GM23338 (cell line): Measurements from ENCODE around the gene AADACL3. TPM values are rescaled to one million over a fixed set of nuclear protein-coding genes. Genes with fewer than 3 reads are reported as not detected.

Experiments used
- ATAC-seq: fragments of 200-7000 bp; cut with Tn5 transposase; 3 replicates; pipeline ENCODE4 v1.9.1; 2020
- DNase-seq: peaks from one replicate; pipeline ENCODE4 v3.0.0-alpha.2; 2015; ENCODE audit warnings: low spot score
- H2AFZ ChIP-seq: fragments of 200-600 bp; sonication (generic); 2 replicates; pipeline ENCODE4 v1.8.0; 2016; ENCODE audit warnings: antibody characterized with exemption, mild to moderate bottlenecking, moderate library complexity
- H3F3A ChIP-seq: fragments of 200-600 bp; sonication (generic); replicated peaks from 2 replicates; pipeline ENCODE4 v1.8.0; 2017; ENCODE audit warnings: antibody characterized with exemption, mixed run types, low read depth
- H3K27ac ChIP-seq: fragments of 200-600 bp; sonication (generic); 2 replicates; pipeline ENCODE4 v1.6.1; 2016; ENCODE audit warnings: low read depth
- H3K27me3 ChIP-seq: fragments of 200-600 bp; sonication (generic); 2 replicates; pipeline ENCODE4 v1.8.0; 2016; ENCODE audit warnings: mild to moderate bottlenecking, mixed run types, moderate library complexity; ENCODE audit not compliant: insufficient read depth
- H3K36me3 ChIP-seq: fragments of 200-600 bp; sonication (generic); 2 replicates; pipeline ENCODE4 v1.8.0; 2016; ENCODE audit warnings: mild to moderate bottlenecking; ENCODE audit not compliant: insufficient read depth
- H3K4me1 ChIP-seq: fragments of 200-600 bp; sonication (generic); 2 replicates; pipeline ENCODE4 v1.8.0; 2016; ENCODE audit warnings: mild to moderate bottlenecking, moderate library complexity; ENCODE audit not compliant: insufficient read depth
- H3K4me2 ChIP-seq: fragments of 200-600 bp; sonication (generic); 2 replicates; pipeline ENCODE4 v1.7.1; 2017; ENCODE audit warnings: mixed run types
- H3K4me3 ChIP-seq: fragments of 200-600 bp; sonication (generic); 2 replicates; pipeline ENCODE4 v1.6.1; 2016; ENCODE audit warnings: mixed run types
- H3K79me2 ChIP-seq: fragments of 200-600 bp; sonication (generic); replicated peaks from 2 replicates; pipeline ENCODE4 v1.8.0; 2017; ENCODE audit warnings: mild to moderate bottlenecking; ENCODE audit not compliant: insufficient read depth
- H3K9me2 ChIP-seq: fragments of 200-600 bp; sonication (generic); 2 replicates; pipeline ENCODE4 v1.8.0; 2017; ENCODE audit not compliant: insufficient read depth
- H4K20me1 ChIP-seq: fragments of 200-600 bp; sonication (generic); replicated peaks from 2 replicates; pipeline ENCODE4 v1.8.0; 2017; ENCODE audit warnings: mild to moderate bottlenecking; ENCODE audit not compliant: insufficient read depth
- H3K27ac Mint-ChIP-seq: 2 replicates; pipeline ENCODE4 v1.8.0; 2020; ENCODE audit warnings: inconsistent platforms, mild to moderate bottlenecking, moderate library complexity, mixed read lengths
- H3K27me3 Mint-ChIP-seq: 3 replicates; pipeline ENCODE4 v1.8.0; 2022; ENCODE audit warnings: low read depth, mild to moderate bottlenecking, moderate library complexity, mixed read lengths, inconsistent platforms; ENCODE audit not compliant: insufficient read depth, poor library complexity
- H3K36me3 Mint-ChIP-seq: 3 replicates; pipeline ENCODE4 v1.8.0; 2021; ENCODE audit warnings: low read depth, mild to moderate bottlenecking, inconsistent platforms, moderate library complexity, mixed read lengths
- H3K4me1 Mint-ChIP-seq: 3 replicates; pipeline ENCODE4 v1.8.0; 2020; ENCODE audit warnings: mild to moderate bottlenecking, inconsistent platforms, mixed read lengths
- H3K4me3 Mint-ChIP-seq: 3 replicates; pipeline ENCODE4 v1.8.0; 2021; ENCODE audit warnings: moderate library complexity, mild to moderate bottlenecking, inconsistent platforms, mixed read lengths
- H3K9me3 Mint-ChIP-seq: 3 replicates; pipeline ENCODE4 v1.8.0; 2020; ENCODE audit warnings: moderate library complexity, mild to moderate bottlenecking, inconsistent platforms, mixed read lengths
- EZH2 ChIP-seq: fragments of 200-600 bp; sonication (generic); IDR thresholded peaks from one replicate; pipeline ENCODE4 v1.8.0; 2017; ENCODE audit warnings: antibody characterized with exemption, mild to moderate bottlenecking, low read depth; ENCODE audit not compliant: unreplicated experiment
- EZH2phosphoT487 ChIP-seq: fragments of 200-600 bp; sonication (generic); IDR thresholded peaks from one replicate; pipeline ENCODE4 v1.8.1; 2018; ENCODE audit warnings: antibody characterized with exemption; ENCODE audit not compliant: unreplicated experiment
- JUNB ChIP-seq: IDR thresholded peaks from one replicate; pipeline ENCODE4 v1.6.1; 2016; ENCODE audit warnings: antibody characterized with exemption; ENCODE audit not compliant: unreplicated experiment
- NANOG ChIP-seq: IDR thresholded peaks from 2 replicates; pipeline ENCODE4 v1.6.1; 2016; ENCODE audit warnings: antibody characterized with exemption, borderline replicate concordance
- POLR2AphosphoS5 ChIP-seq: IDR thresholded peaks from 2 replicates; pipeline ENCODE4 v1.6.1; 2016; ENCODE audit warnings: antibody characterized with exemption, low read depth
- STAT1 ChIP-seq: IDR thresholded peaks from one replicate; pipeline ENCODE4 v1.6.1; 2016; ENCODE audit warnings: antibody characterized with exemption; ENCODE audit not compliant: unreplicated experiment
- ZNF114 ChIP-seq: fragments of 250-450 bp; sonication (Bioruptor Pico); IDR thresholded peaks from 2 replicates; pipeline ENCODE4 v1.5.0; 2020; ENCODE audit warnings: mild to moderate bottlenecking, moderate library complexity
- ZNF331 ChIP-seq: fragments of 250-450 bp; sonication (Bioruptor Pico); IDR thresholded peaks from 2 replicates; pipeline ENCODE4 v1.5.0; 2020; ENCODE audit warnings: low read depth, mild to moderate bottlenecking, moderate library complexity
- polyA plus RNA-seq: library from polyadenylated mRNA; unstranded; fragments of >200 nt; fragmentation: Nextera tagmentation; extraction: Ambion mirVana; gene quantifications from 2 replicates; pipeline ENCODE4 v1.2.1, GENCODE V29; 2016
- total RNA-seq: library from RNA; depleted of rRNA; stranded (reverse); fragments of >200 nt; shearing (Covaris generic); gene quantifications from 2 replicates; pipeline ENCODE4 v1.2.3, GENCODE V29; 2014
- TF ChIP-seq, protein P1 (sequence below): fragments of 250-450 bp; sonication (Bioruptor Pico); IDR thresholded peaks from 2 replicates; pipeline ENCODE4 v1.5.0; 2020; ENCODE audit warnings: mild to moderate bottlenecking, moderate library complexity
- TF ChIP-seq, protein P2 (sequence below): IDR thresholded peaks from one replicate; pipeline ENCODE4 v1.6.1; 2018; ENCODE audit warnings: antibody characterized with exemption; ENCODE audit not compliant: unreplicated experiment
- TF ChIP-seq, protein P3 (sequence below): IDR thresholded peaks from 2 replicates; pipeline ENCODE4 v1.6.1; 2016; ENCODE audit warnings: antibody characterized with exemption

Gene AADACL3
- total and polyA plus RNA-seq, 2 experiments from 2014 or later: 0.47 to 1.5 TPM

DNA sequence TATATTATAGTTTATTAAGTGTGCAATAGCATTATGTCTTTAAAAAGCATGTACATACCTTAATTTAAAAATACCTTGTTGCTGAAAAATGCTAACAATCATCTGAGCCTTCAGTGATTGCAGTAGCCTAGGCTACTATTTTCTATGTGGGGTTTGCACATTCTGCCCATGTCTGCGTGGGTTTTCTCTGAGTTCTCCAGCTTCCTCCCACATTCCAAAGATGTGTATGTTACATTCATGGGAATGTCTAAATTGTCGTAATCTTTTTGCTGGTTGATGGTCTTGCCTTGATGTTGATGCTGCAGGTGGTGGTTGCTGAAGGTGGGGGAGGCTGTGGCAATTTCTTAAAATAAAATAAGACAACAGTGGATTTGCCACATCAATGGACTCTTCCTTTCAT is 12.5 kb downstream of the AADACL3 start:
- H3K27me3 Mint-ChIP-seq: peaks cover 6% of the 10 kb centered on the region
- no peaks in the 10 kb centered on the region for H4K20me1 ChIP-seq
- H3K4me1 Mint-ChIP-seq: no peaks in the 10 kb centered on the region; the same call in 2 of the 3 replicates
- H3K79me2 ChIP-seq: no peaks in the 10 kb centered on the region
- no peak for ATAC-seq
- no peak overlapping the region for H2AFZ ChIP-seq
- H3K27ac ChIP-seq: no peak overlapping the region
- H3K9me2 ChIP-seq: peaks cover 7% of the 10 kb centered on the region; the same call in 1 of the 2 replicates
- no peaks in the 10 kb centered on the region for H3K27me3 ChIP-seq
- TF ChIP-seq EZH2phosphoT487: no peak
- TF ChIP-seq ZNF331 (CRISPR knock-in tag): no peak
- TF ChIP-seq ZNF114: no peak
- TF ChIP-seq, protein P1, sequence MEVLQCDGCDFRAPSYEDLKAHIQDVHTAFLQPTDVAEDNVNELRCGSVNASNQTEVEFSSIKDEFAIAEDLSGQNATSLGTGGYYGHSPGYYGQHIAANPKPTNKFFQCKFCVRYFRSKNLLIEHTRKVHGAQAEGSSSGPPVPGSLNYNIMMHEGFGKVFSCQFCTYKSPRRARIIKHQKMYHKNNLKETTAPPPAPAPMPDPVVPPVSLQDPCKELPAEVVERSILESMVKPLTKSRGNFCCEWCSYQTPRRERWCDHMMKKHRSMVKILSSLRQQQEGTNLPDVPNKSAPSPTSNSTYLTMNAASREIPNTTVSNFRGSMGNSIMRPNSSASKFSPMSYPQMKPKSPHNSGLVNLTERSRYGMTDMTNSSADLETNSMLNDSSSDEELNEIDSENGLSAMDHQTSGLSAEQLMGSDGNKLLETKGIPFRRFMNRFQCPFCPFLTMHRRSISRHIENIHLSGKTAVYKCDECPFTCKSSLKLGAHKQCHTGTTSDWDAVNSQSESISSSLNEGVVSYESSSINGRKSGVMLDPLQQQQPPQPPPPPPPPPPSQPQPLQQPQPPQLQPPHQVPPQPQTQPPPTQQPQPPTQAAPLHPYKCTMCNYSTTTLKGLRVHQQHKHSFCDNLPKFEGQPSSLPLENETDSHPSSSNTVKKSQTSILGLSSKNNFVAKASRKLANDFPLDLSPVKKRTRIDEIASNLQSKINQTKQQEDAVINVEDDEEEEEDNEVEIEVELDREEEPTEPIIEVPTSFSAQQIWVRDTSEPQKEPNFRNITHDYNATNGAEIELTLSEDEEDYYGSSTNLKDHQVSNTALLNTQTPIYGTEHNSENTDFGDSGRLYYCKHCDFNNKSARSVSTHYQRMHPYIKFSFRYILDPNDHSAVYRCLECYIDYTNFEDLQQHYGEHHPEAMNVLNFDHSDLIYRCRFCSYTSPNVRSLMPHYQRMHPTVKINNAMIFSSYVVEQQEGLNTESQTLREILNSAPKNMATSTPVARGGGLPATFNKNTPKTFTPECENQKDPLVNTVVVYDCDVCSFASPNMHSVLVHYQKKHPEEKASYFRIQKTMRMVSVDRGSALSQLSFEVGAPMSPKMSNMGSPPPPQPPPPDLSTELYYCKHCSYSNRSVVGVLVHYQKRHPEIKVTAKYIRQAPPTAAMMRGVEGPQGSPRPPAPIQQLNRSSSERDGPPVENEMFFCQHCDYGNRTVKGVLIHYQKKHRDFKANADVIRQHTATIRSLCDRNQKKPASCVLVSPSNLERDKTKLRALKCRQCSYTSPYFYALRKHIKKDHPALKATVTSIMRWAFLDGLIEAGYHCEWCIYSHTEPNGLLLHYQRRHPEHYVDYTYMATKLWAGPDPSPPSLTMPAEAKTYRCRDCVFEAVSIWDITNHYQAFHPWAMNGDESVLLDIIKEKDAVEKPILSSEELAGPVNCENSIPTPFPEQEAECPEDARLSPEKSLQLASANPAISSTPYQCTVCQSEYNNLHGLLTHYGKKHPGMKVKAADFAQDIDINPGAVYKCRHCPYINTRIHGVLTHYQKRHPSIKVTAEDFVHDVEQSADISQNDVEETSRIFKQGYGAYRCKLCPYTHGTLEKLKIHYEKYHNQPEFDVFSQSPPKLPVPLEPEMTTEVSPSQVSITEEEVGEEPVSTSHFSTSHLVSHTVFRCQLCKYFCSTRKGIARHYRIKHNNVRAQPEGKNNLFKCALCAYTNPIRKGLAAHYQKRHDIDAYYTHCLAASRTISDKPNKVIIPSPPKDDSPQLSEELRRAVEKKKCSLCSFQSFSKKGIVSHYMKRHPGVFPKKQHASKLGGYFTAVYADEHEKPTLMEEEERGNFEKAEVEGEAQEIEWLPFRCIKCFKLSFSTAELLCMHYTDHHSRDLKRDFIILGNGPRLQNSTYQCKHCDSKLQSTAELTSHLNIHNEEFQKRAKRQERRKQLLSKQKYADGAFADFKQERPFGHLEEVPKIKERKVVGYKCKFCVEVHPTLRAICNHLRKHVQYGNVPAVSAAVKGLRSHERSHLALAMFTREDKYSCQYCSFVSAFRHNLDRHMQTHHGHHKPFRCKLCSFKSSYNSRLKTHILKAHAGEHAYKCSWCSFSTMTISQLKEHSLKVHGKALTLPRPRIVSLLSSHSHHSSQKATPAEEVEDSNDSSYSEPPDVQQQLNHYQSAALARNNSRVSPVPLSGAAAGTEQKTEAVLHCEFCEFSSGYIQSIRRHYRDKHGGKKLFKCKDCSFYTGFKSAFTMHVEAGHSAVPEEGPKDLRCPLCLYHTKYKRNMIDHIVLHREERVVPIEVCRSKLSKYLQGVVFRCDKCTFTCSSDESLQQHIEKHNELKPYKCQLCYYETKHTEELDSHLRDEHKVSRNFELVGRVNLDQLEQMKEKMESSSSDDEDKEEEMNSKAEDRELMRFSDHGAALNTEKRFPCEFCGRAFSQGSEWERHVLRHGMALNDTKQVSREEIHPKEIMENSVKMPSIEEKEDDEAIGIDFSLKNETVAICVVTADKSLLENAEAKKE: no peak
- no peak overlapping the region for H3K4me3 ChIP-seq
- no peaks in the 10 kb centered on the region for H3F3A ChIP-seq
- H3K9me3 Mint-ChIP-seq: peaks cover 26% of the 10 kb centered on the region; the same call in 2 of the 3 replicates
- H3K4me2 ChIP-seq: no peak overlapping the region
- H3K36me3 ChIP-seq: no peaks in the 10 kb centered on the region
- H3K4me1 ChIP-seq: no peaks in the 10 kb centered on the region
- no peak overlapping the region for H3K4me3 Mint-ChIP-seq
- DNase-seq: no peak
- H3K36me3 Mint-ChIP-seq: peaks cover 8% of the 10 kb centered on the region; the same call in 2 of the 3 replicates
- no peak overlapping the region for H3K27ac Mint-ChIP-seq

DNA sequence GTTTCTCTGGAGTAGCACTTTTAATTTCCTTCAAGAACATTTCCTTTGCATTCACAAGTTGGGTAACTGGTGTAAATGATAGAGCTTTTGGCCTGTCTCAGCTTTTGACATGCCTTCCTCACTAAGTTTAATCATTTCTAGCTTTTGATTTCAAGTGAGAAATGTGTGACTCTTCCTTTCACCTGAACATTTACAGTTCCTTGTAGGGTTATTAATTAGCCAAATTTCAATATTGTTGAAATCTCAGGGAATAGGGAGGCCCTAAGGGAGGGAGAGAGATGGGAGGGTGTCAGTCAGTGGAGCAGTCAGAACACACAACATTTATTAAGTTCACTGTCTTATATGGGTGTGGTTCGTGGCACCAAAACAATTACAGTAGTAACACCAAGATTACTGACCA is 14.2 kb downstream of the AADACL3 start:
- no peaks in the 10 kb centered on the region for H3K79me2 ChIP-seq
- no peak overlapping the region for H2AFZ ChIP-seq
- Mint-ChIP-seq H3K4me1 (peaks cover 2% of the 10 kb centered on the region; the same call in 2 of the 3 replicates), H3K36me3 (peaks cover 8% of the 10 kb centered on the region; the same call in 2 of the 3 replicates), H3K4me3 (no peak overlapping the region), H3K27ac (no peak overlapping the region), H3K9me3 (peaks cover 26% of the 10 kb centered on the region; the same call in 2 of the 3 replicates), H3K27me3 (peaks cover 3% of the 10 kb centered on the region)
- ATAC-seq (no peak), DNase-seq (no peak)
- H3K4me2 ChIP-seq: no peak overlapping the region
- H3K27me3 ChIP-seq: no peaks in the 10 kb centered on the region
- no peaks in the 10 kb centered on the region for H3K4me1 ChIP-seq
- H3F3A ChIP-seq: no peaks in the 10 kb centered on the region
- H3K9me2 ChIP-seq: peaks cover 8% of the 10 kb centered on the region
- H3K27ac ChIP-seq: no peak overlapping the region
- H3K36me3 ChIP-seq: no peaks in the 10 kb centered on the region
- no peak overlapping the region for H3K4me3 ChIP-seq
- no peaks in the 10 kb centered on the region for H4K20me1 ChIP-seq
- no peak for TF ChIP-seq EZH2phosphoT487
- TF ChIP-seq ZNF331 (CRISPR knock-in tag): no peak
- TF ChIP-seq POLR2AphosphoS5: no peak
- no peak for TF ChIP-seq STAT1
- TF ChIP-seq, protein P2, sequence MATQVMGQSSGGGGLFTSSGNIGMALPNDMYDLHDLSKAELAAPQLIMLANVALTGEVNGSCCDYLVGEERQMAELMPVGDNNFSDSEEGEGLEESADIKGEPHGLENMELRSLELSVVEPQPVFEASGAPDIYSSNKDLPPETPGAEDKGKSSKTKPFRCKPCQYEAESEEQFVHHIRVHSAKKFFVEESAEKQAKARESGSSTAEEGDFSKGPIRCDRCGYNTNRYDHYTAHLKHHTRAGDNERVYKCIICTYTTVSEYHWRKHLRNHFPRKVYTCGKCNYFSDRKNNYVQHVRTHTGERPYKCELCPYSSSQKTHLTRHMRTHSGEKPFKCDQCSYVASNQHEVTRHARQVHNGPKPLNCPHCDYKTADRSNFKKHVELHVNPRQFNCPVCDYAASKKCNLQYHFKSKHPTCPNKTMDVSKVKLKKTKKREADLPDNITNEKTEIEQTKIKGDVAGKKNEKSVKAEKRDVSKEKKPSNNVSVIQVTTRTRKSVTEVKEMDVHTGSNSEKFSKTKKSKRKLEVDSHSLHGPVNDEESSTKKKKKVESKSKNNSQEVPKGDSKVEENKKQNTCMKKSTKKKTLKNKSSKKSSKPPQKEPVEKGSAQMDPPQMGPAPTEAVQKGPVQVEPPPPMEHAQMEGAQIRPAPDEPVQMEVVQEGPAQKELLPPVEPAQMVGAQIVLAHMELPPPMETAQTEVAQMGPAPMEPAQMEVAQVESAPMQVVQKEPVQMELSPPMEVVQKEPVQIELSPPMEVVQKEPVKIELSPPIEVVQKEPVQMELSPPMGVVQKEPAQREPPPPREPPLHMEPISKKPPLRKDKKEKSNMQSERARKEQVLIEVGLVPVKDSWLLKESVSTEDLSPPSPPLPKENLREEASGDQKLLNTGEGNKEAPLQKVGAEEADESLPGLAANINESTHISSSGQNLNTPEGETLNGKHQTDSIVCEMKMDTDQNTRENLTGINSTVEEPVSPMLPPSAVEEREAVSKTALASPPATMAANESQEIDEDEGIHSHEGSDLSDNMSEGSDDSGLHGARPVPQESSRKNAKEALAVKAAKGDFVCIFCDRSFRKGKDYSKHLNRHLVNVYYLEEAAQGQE: no peak
- TF ChIP-seq, protein P3, sequence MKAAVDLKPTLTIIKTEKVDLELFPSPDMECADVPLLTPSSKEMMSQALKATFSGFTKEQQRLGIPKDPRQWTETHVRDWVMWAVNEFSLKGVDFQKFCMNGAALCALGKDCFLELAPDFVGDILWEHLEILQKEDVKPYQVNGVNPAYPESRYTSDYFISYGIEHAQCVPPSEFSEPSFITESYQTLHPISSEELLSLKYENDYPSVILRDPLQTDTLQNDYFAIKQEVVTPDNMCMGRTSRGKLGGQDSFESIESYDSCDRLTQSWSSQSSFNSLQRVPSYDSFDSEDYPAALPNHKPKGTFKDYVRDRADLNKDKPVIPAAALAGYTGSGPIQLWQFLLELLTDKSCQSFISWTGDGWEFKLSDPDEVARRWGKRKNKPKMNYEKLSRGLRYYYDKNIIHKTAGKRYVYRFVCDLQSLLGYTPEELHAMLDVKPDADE: no peak
- no peak for TF ChIP-seq NANOG
- TF ChIP-seq JUNB: no peak
- TF ChIP-seq EZH2: no peak
